PC-3 (cell line): ENCODE measurements around the gene ZBTB22.

Experiments
- CTCF ChIP-seq: fragments of 300-600 bp; sonication (generic); conservative IDR thresholded peaks from 2 replicates; pipeline ENCODE4 v1.5.1; 2017; ENCODE audit warnings: antibody characterized with exemption, low read depth, mild to moderate bottlenecking, low read length
- EZH2 ChIP-seq: fragments of 300-600 bp; sonication (generic); IDR thresholded peaks from one replicate; pipeline ENCODE4 v1.6.1; 2017; ENCODE audit warnings: antibody characterized with exemption, mild to moderate bottlenecking, low read length; ENCODE audit not compliant: unreplicated experiment

- TF ChIP-seq CTCF: no peak
- no peak for TF ChIP-seq EZH2
Observed at GRCh38 chr6:33301877-33302276, 15.7 kb downstream of the ZBTB22 start.
